Lower lobe of right lung (tissue), 2 donors: Measurements from ENCODE around the gene MED25. TPM values are rescaled to one million over a fixed set of nuclear protein-coding genes. Genes with fewer than 3 reads are reported as not detected.
A peak's percentile ranks its signal among the peaks of the same experiment; 100 is the strongest.

Experiments
- ATAC-seq, 2 donors: fragments of 200-7000 bp; cut with Tn5 transposase; one replicate each; pipeline ENCODE4 v1.9.1; 2020 to 2022; ENCODE audit warnings: mild to moderate bottlenecking in 2 of 2, moderate library complexity in 2 of 2
- DNase-seq: peaks from one replicate; pipeline ENCODE4 v3.0.0-alpha.2; 2020
- H3K27ac ChIP-seq: fragments of 200-600 bp; one replicate; pipeline ENCODE4 v1.8.0; 2022
- H3K27me3 ChIP-seq: fragments of 200-600 bp; one replicate; pipeline ENCODE4 v1.8.0; 2022; ENCODE audit warnings: low read depth
- H3K36me3 ChIP-seq: fragments of 200-600 bp; one replicate; pipeline ENCODE4 v1.8.0; 2022; ENCODE audit warnings: mild to moderate bottlenecking
- H3K4me1 ChIP-seq: fragments of 200-600 bp; one replicate; pipeline ENCODE4 v1.8.0; 2022
- H3K4me3 ChIP-seq: fragments of 200-600 bp; one replicate; pipeline ENCODE4 v1.8.0; 2022; ENCODE audit warnings: mild to moderate bottlenecking
- H3K9me3 ChIP-seq: fragments of 200-600 bp; one replicate; pipeline ENCODE4 v1.8.0; 2022
- intact Hi-C: fragments of 100-400 bp; cut with DNase I; formaldehyde crosslinking; loops from one replicate; pipeline ENCODE4 v1.11.0; 2022
- total RNA-seq: library from RNA; stranded (reverse); fragmentation: NEBNext Ultra II Directional; extraction: Animal tissue kit (Norgen Biotek cat#: 25700); gene quantifications from one replicate; pipeline ENCODE4 v1.2.1, GENCODE V29; 2021
- TF ChIP-seq, protein P1 (sequence below): fragments of 200-600 bp; IDR thresholded peaks from one replicate; pipeline ENCODE4 v1.8.0; 2022; ENCODE audit warnings: antibody characterized with exemption, mild to moderate bottlenecking
- donor health status: DM: no; HTN: yes; CAD: no; lungs with severe emphysema.

The MED25 gene
- total RNA-seq, 1 donor from 2014 or later: 65.8 TPM

DNA sequence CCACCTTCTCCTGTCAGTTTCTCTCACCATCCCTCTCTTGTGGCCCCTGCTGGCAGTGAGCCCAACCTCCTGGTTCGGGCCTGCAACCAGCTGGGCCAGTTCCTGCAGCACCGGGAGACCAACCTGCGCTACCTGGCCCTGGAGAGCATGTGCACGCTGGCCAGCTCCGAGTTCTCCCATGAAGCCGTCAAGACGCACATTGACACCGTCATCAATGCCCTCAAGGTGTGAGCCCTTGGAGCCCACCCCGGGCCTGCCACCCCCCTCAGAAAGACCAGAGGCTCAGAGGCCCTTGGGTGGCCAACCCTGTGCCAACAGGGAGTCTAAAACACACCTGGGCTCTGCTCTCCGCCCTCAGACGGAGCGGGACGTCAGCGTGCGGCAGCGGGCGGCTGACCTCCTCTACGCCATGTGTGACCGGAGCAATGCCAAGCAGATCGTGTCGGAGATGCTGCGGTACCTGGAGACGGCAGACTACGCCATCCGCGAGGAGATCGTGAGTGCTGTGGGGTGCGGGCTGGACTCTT, 18.8 kb upstream of the MED25 start:
- H3K27me3 ChIP-seq: no peaks in the 10 kb centered on the region
- H3K36me3 ChIP-seq: peaks cover 99% of the 10 kb centered on the region
- ATAC-seq (no peak), DNase-seq (no peak)
- no peak overlapping the region for H3K27ac ChIP-seq
- no peaks in the 10 kb centered on the region for H3K9me3 ChIP-seq
- H3K4me3 ChIP-seq: no peak overlapping the region
- intact Hi-C loops: no loop called here
- H3K4me1 ChIP-seq: no peaks in the 10 kb centered on the region
- TF ChIP-seq, protein P1, sequence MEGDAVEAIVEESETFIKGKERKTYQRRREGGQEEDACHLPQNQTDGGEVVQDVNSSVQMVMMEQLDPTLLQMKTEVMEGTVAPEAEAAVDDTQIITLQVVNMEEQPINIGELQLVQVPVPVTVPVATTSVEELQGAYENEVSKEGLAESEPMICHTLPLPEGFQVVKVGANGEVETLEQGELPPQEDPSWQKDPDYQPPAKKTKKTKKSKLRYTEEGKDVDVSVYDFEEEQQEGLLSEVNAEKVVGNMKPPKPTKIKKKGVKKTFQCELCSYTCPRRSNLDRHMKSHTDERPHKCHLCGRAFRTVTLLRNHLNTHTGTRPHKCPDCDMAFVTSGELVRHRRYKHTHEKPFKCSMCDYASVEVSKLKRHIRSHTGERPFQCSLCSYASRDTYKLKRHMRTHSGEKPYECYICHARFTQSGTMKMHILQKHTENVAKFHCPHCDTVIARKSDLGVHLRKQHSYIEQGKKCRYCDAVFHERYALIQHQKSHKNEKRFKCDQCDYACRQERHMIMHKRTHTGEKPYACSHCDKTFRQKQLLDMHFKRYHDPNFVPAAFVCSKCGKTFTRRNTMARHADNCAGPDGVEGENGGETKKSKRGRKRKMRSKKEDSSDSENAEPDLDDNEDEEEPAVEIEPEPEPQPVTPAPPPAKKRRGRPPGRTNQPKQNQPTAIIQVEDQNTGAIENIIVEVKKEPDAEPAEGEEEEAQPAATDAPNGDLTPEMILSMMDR: no peak

DNA sequence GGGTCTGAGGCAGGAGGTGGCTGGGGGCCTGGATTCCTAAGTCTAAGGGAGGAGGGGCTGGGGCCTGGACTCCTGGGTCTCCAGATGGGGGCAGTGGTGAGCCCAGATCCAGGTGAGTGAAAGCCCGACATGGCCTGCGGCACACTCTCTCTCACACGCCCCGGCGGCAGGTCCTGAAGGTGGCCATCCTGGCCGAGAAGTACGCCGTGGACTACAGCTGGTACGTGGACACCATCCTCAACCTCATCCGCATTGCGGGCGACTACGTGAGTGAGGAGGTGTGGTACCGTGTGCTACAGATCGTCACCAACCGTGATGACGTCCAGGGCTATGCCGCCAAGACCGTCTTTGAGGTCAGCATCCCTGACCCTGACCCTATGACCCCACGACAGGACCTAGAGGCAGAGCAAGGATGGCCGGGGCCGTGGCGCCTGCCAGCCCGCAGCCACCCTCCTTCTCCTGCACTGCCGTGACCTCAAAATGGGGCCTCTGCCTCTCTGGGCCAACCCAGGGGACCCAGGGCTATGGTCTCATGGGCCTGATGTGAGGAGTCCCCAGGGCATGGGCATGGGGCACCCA, 18.2 kb upstream of the MED25 start:
- TF ChIP-seq, protein P1: no peak
- no peaks in the 10 kb centered on the region for H3K9me3 ChIP-seq
- no peak for DNase-seq
- H3K4me3 ChIP-seq: no peak overlapping the region
- no peak overlapping the region for H3K27ac ChIP-seq
- H3K4me1 ChIP-seq: no peaks in the 10 kb centered on the region
- H3K27me3 ChIP-seq: no peaks in the 10 kb centered on the region
- ATAC-seq: no peak
- H3K36me3 ChIP-seq: peaks cover 99% of the 10 kb centered on the region
- intact Hi-C loops: no loop called here

DNA sequence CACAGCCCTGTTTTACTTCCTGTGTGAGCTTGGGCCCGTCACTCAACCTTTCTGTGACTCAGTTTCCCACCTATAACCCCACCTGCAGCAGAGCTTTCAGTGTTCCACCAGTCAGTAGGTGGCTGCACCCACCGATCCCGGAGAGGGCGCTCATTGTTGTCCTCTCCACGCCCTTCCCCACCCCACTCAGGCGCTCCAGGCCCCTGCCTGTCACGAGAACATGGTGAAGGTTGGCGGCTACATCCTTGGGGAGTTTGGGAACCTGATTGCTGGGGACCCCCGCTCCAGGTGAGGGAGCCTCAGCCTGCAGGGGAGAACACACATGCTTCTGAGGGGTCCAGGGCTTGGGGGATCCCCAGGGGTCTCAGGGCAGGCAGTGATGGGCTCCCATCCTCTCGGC, 17.3 kb upstream of the MED25 start:
- Histone ChIP-seq H3K4me3 (no peak overlapping the region), H3K27ac (no peak overlapping the region), H3K36me3 (peaks cover 98% of the 10 kb centered on the region), H3K4me1 (no peaks in the 10 kb centered on the region), H3K27me3 (no peaks in the 10 kb centered on the region), H3K9me3 (no peaks in the 10 kb centered on the region)
- TF ChIP-seq, protein P1: no peak
- ATAC-seq: no peak
- intact Hi-C loops: no loop called here
- DNase-seq: no peak

DNA sequence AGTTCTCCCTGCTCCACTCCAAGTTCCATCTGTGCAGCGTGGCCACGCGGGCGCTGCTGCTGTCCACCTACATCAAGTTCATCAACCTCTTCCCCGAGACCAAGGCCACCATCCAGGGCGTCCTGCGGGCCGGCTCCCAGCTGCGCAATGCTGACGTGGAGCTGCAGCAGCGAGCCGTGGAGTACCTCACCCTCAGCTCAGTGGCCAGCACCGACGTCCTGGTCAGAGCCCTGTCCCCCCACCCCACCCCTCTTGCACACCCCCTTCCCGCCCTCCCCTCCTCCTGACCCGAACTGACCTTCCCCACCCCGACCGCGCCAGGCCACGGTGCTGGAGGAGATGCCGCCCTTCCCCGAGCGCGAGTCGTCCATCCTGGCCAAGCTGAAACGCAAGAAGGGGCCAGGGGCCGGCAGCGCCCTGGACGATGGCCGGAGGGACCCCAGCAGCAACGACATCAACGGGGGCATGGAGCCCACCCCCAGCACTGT, 16.6 kb upstream of the MED25 start:
- Histone ChIP-seq H3K36me3 (peaks cover 96% of the 10 kb centered on the region), H3K27ac (peak overlapping the region; percentile 36)
- no peak for DNase-seq

DNA sequence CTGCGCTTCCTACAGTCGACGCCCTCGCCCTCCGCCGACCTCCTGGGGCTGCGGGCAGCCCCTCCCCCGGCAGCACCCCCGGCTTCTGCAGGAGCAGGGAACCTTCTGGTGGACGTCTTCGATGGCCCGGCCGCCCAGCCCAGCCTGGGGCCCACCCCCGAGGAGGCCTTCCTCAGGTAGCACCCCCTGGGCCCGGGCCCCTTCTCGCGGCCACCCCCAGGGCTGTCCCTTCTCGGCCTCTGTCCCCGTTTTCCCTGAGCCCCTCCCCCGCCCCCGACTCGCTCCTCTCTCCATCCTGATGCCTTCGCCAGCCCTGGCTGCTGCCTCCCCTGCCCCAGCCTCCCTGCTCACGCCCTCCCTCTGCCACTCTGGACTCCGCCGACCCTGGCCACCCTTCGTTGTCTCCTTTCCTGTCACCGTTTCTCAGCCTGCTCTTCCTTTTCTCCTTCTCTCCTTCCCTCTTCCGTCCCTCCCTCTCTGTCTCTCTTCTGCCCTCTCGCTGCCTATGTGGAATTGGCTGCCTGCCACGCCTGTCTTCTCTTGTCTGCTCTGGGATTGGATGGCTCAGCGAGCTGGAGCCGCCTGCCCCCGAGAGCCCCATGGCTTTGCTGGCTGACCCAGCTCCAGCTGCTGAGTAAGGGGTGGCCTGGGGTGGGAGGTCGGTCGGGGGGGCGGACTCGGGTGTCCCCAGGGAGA, 16.0 kb upstream of the MED25 start:
- Histone ChIP-seq H3K27me3 (no peaks in the 10 kb centered on the region), H3K9me3 (no peaks in the 10 kb centered on the region), H3K27ac (peak overlapping the region; percentile 36), H3K4me3 (peak overlapping the region; percentile 31), H3K36me3 (peaks cover 89% of the 10 kb centered on the region), H3K4me1 (no peaks in the 10 kb centered on the region)
- ATAC-seq: peak; percentile 21 to 36
- no peak for DNase-seq
- intact Hi-C loops: no loop called here
- TF ChIP-seq, protein P1: no peak

More for the DNA sequence above, 16.6 kb upstream of the MED25 start:
- intact Hi-C loops: no loop called here
- Histone ChIP-seq H3K27me3 (no peaks in the 10 kb centered on the region), H3K4me1 (no peaks in the 10 kb centered on the region), H3K4me3 (peak overlapping the region; percentile 31), H3K9me3 (no peaks in the 10 kb centered on the region)
- no peak for ATAC-seq
- TF ChIP-seq, protein P1: no peak
